ENCODE results near the gene ZSWIM8. TPM values are rescaled to one million over a fixed set of nuclear protein-coding genes. Genes with fewer than 3 reads are reported as not detected.
"Not testable (repeated sequence)": the region's sequence is repeated elsewhere in the genome, so short reads cannot be mapped to it uniquely, and the experiment has no call there.

The ZSWIM8 gene
- total RNA-seq: 100 to 1,000 TPM in 1 of 6 experiments, 10 to 100 TPM in 5; 52.2 to 107 (median 77.5) TPM
- long read RNA-seq, partial matches to known transcripts: 2 of 3 reads
- long read RNA-seq, other reads (novel, unspliced or antisense): 1 of 3 reads

DNA sequence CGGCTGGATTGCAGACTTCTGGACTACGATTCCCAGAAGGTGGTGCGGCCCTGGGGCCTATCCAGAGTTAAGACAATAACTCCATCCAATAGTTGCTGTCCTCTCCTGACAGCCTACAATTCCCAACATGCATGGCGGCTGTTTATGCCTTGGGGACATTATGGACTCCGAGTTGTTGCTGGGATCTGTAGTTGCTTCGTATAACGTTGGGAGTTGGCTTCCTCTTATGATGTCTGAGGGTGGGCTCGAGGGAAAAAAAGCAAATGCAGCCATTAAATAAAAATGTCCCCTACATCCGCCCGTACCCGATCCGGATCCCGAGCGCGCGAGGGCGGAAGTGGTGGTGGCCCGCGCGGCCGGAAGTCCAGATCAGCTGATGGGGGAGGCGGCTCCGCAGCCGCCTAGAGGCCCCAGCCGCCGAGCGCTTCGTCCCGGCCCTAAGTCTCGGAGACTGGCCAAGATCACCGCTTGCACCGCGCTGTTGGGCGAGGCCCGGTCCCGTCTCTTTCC lies at the start of gene ZSWIM8:
Gene ZSWIM8 (plus strand): TSS at position 396 of the 510 bp plus-strand sequence. CDS start 273 bp downstream, outside the sequence.
- no peaks in the 10 kb centered on the region for H3K27me3 ChIP-seq
- ATAC-seq (peak; percentile 80 to 90 (median 84)), DNase-seq (peak; percentile 88 to 93 (median 89))
- peak within 1 kb of the TSS; percentile 76 to 90 (median 78) for H3K27ac ChIP-seq
- peaks cover 0 to 18% (median 6%) of the 10 kb centered on the region in 4 donors for H3K36me3 ChIP-seq
- intact Hi-C loops (cut with DNase I): no loop called here
- H3K4me3 ChIP-seq: peak within 1 kb of the TSS; percentile 84 to 96 (median 94)
- TF ChIP-seq POLR2A (IDR thresholded peaks at IDR 0.05): peak; percentile 76
- peak in 1 of 4 donors; percentile 2 for TF ChIP-seq CTCF (IDR thresholded peaks at IDR 0.05)
- H3K4me1 ChIP-seq: peaks cover 0 to 42% (median 9%) of the 10 kb centered on the region in 4 donors
- WGBS (ENCODE audit: insufficient coverage, low coverage, low lambda C conversion rate, missing lambda C conversion rate): 0% methylated on average over 17 of the region's 36 CpGs
- no peaks in the 10 kb centered on the region for H3K9me3 ChIP-seq

DNA sequence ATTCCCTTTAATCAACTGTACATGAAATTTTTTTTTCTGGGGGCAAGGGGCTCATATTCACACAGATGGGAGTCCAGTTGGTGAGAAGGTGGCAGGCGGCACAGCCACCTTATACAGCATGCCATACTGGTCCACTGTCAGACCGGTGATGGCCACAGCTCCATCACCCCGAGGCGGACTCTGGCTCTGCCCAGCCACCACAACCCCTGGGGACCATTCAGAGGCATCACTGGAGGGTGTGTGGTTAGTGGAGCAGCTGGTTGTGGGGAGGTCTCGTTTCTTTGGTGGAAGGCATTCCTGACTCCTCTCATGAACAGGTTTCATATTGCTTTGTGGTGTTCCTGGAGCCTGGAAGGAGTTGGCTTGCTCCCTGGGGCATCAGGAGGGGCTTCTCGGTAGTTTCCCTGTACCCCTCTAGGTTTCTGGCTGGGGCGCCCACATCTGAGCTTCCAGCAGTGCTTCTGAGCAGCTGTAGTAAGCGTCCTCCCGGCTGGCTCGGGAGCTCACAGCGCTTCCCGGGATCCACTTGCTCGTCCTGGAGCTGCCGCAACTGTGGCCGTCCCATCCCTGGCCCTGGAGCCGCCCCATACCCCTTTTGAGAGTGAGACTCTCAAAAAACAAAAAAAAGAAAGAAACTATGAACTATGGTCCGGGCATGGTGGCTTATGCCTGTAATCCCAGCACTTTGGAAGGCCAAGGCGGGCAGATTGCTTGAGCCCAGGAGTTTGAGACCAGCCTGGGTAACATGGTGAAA lies 44.7 kb upstream of the ZSWIM8 start:
- 98% methylated on average over 6 of the region's 18 CpGs for WGBS (ENCODE audit: insufficient coverage, low coverage, low lambda C conversion rate, missing lambda C conversion rate)
- ATAC-seq; H3K27me3 ChIP-seq; intact Hi-C loops (cut with DNase I); DNase-seq; H3K36me3 ChIP-seq; H3K27ac ChIP-seq; H3K9me3 ChIP-seq; H3K4me3 ChIP-seq: not testable (repeated sequence)
- H3K4me1 ChIP-seq: peaks cover 0 to 16% (median 7%) of the 10 kb centered on the region in 4 donors

GRCh38 chr10:73742454-73742734 lies 43.0 kb upstream of the ZSWIM8 start:
- Histone ChIP-seq H3K9me3 (no peaks in the 10 kb centered on the region), H3K36me3 (peaks cover 0 to 12% (median 4%) of the 10 kb centered on the region in 4 donors), H3K4me1 (peaks cover 0 to 23% (median 7%) of the 10 kb centered on the region in 4 donors), H3K4me3 (no peak overlapping the region), H3K27me3 (no peaks in the 10 kb centered on the region), H3K27ac (no peak overlapping the region)
- TF ChIP-seq POLR2A (IDR thresholded peaks at IDR 0.05) (no peak), CTCF (IDR thresholded peaks at IDR 0.05) (no peak)
- DNase-seq (no peak), ATAC-seq (no peak)
- intact Hi-C loops (cut with DNase I): no loop called here
- 90% methylated on average over 5 of the region's 5 CpGs for WGBS (ENCODE audit: insufficient coverage, low coverage, low lambda C conversion rate, missing lambda C conversion rate)

- peaks cover 0 to 23% (median 7%) of the 10 kb centered on the region in 4 donors for H3K4me1 ChIP-seq
- H3K9me3 ChIP-seq: no peaks in the 10 kb centered on the region
- peaks cover 0 to 17% (median 9%) of the 10 kb centered on the region in 4 donors for H3K36me3 ChIP-seq
- 32% methylated on average over 6 of the region's 6 CpGs for WGBS (ENCODE audit: insufficient coverage, low coverage, low lambda C conversion rate, missing lambda C conversion rate)
- TF ChIP-seq POLR2A (IDR thresholded peaks at IDR 0.05): no peak
- no peak for TF ChIP-seq CTCF (IDR thresholded peaks at IDR 0.05)
- ATAC-seq (peak in 1 of 4 donors; percentile 2), DNase-seq (no peak)
- H3K27me3 ChIP-seq: no peaks in the 10 kb centered on the region
- peak overlapping the region; percentile 83 to 91 (median 86) for H3K4me3 ChIP-seq
- intact Hi-C loops (cut with DNase I): no loop called here
- H3K27ac ChIP-seq: peak overlapping the region; percentile 86 to 90 (median 87)
Observed at GRCh38 chr10:73743327-73743904, 42.0 kb upstream of the ZSWIM8 start.
